Neural crest cell (in vitro differentiated cells): ENCODE data around the gene C2CD3. TPM values are rescaled to one million over a fixed set of nuclear protein-coding genes. Genes with fewer than 3 reads are reported as not detected.

Source experiments
- DNase-seq: peaks from one replicate; pipeline ENCODE4 v3.0.0; 2021; ENCODE audit warnings: low read depth, mixed read lengths, low spot score
- H3K27ac Mint-ChIP-seq: one replicate; pipeline ENCODE4 v1.8.0; 2021; ENCODE audit warnings: mild to moderate bottlenecking, mixed read lengths; ENCODE audit not compliant: unreplicated experiment
- H3K27me3 Mint-ChIP-seq: 2 replicates; pipeline ENCODE4 v1.8.0; 2021; ENCODE audit warnings: low read depth, mild to moderate bottlenecking, mixed read lengths
- H3K36me3 Mint-ChIP-seq: 2 replicates; pipeline ENCODE4 v1.8.0; 2021; ENCODE audit warnings: low read depth, mild to moderate bottlenecking, mixed read lengths
- H3K4me1 Mint-ChIP-seq: 2 replicates; pipeline ENCODE4 v1.8.0; 2021; ENCODE audit warnings: mixed read lengths
- H3K4me3 Mint-ChIP-seq: one replicate; pipeline ENCODE4 v1.8.0; 2021; ENCODE audit warnings: mild to moderate bottlenecking, mixed read lengths
- H3K9me3 Mint-ChIP-seq: 2 replicates; pipeline ENCODE4 v1.8.0; 2021; ENCODE audit warnings: mixed read lengths
- total RNA-seq: library from RNA; stranded (reverse); gene quantifications from 2 replicates; pipeline ENCODE4 v1.2.1, GENCODE V29; 2021
- TF ChIP-seq, protein P1 (sequence below): fragments of 200-600 bp; sonication (generic); conservative IDR thresholded peaks from 2 replicates; pipeline ENCODE4 v1.5.0; 2021; ENCODE audit warnings: antibody characterized with exemption, mild to moderate bottlenecking

C2CD3 gene
- total RNA-seq, 1 donor from 2014 or later = 41.9 TPM

DNA sequence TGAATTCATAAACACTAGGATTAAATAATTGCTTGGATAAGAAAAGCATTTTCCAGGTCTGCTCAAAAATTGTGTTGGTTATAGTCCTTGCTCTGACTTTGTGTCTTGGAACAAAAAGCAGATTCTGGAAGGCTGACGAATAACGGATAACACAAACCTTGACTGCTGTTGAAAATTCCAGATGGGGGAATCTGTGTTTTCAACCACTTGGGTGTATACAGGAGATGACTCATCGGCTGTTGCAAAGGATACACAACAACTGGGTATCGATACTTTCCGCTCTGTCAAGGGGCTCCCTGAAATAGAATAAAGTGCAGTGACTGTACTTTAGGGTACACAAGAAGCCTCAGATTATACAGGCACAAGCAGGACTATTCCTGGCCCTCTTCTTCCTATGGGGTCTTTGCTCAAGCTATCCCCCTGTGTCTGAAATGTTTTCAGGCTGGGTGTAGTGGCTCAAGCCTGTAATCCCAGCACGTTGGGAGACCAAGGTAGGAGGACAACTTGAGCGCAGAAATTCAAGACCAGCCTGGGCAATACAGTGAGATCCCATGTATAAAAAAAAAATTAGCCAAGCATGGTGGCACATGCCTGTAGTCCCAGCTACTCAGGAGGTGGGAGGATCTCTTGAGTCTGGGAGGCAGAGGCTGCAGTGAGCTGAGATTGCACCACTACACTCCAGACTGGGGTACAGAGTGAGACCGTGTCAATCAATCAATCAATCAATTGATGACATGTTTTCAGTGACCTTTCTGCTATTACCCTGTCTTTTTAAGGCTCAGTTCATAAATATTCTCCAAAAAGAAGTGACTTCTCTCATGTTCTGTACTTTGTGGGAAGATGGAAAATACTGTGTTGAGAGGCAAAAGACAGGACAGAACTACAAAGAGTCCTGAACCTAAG lies 113.3 kb downstream of the C2CD3 start:
- no peak for DNase-seq
- H3K27ac Mint-ChIP-seq = no peak overlapping the region
- H3K9me3 Mint-ChIP-seq = peaks cover 3% of the 10 kb centered on the region
- TF ChIP-seq, protein P1, sequence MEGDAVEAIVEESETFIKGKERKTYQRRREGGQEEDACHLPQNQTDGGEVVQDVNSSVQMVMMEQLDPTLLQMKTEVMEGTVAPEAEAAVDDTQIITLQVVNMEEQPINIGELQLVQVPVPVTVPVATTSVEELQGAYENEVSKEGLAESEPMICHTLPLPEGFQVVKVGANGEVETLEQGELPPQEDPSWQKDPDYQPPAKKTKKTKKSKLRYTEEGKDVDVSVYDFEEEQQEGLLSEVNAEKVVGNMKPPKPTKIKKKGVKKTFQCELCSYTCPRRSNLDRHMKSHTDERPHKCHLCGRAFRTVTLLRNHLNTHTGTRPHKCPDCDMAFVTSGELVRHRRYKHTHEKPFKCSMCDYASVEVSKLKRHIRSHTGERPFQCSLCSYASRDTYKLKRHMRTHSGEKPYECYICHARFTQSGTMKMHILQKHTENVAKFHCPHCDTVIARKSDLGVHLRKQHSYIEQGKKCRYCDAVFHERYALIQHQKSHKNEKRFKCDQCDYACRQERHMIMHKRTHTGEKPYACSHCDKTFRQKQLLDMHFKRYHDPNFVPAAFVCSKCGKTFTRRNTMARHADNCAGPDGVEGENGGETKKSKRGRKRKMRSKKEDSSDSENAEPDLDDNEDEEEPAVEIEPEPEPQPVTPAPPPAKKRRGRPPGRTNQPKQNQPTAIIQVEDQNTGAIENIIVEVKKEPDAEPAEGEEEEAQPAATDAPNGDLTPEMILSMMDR = no peak
- H3K36me3 Mint-ChIP-seq = peaks cover 18% of the 10 kb centered on the region
- H3K4me1 Mint-ChIP-seq = no peaks in the 10 kb centered on the region
- H3K4me3 Mint-ChIP-seq = no peak overlapping the region
- H3K27me3 Mint-ChIP-seq = no peaks in the 10 kb centered on the region

DNA sequence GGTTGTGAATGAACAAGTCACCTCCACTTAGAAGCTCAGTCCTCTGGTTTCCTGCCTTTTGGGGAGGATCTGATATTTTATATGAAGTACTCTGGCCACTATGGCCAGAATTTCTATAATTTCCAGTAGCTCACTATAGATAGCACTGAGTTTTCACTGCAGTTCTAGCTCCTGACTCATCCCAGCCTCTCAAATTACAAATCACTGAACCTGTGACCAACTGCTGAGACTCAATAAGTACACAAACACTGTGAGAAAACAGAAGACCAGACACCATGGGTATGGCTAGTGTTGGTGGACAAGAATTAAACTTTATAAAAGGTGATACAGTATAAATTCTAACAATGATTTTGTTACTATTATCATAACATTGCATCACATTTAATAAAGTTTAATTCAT lies 114.9 kb downstream of the C2CD3 start:
- H3K27ac Mint-ChIP-seq = no peak overlapping the region
- no peak overlapping the region for H3K4me3 Mint-ChIP-seq
- DNase-seq = no peak

DNA sequence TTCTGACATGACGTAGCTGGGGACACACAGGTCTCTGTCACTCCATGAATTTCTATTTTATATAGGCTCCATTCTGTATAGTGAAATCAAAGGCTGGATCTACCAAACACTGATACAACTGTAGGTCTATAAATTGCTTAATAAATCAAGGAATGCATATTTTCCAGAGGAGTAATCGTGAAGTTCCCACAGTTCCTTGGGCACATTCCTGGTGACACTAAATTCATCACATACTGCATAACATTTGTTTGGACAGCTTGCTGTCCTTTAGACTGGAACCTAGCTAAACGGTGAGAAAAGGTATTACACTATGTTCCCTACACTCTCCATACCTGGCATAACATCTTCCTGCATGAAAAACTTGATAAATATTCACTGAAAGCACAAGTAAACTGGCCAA lies 120.3 kb downstream of the C2CD3 start:
- DNase-seq = no peak
- Mint-ChIP-seq H3K27ac (no peak overlapping the region), H3K9me3 (no peaks in the 10 kb centered on the region), H3K4me1 (no peaks in the 10 kb centered on the region), H3K36me3 (peaks cover 9% of the 10 kb centered on the region), H3K27me3 (no peaks in the 10 kb centered on the region), H3K4me3 (no peak overlapping the region)
- TF ChIP-seq, protein P1 = no peak

More for the DNA sequence above, 114.9 kb downstream of the C2CD3 start:
- TF ChIP-seq, protein P1 = no peak
- no peaks in the 10 kb centered on the region for H3K9me3 Mint-ChIP-seq
- H3K4me1 Mint-ChIP-seq = no peaks in the 10 kb centered on the region
- no peaks in the 10 kb centered on the region for H3K27me3 Mint-ChIP-seq
- H3K36me3 Mint-ChIP-seq = peaks cover 17% of the 10 kb centered on the region

DNA sequence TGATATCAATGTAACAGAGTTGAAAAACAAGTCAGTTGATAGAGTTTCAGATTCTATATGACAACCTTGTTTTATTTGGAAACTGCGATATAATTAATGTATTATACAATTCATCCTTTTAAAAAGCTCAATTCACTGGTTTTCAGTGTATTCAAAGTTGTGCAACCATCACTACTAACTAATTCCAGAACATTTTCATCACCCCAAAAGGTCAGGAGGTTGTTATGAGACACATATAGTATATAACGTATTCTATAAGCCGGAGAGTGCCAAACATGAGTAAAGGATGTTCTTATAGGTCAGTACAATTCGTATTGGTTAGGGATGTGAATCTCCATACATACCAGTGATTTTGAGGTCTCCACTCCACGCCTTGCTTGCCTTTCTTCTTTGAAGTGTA lies 121.8 kb downstream of the C2CD3 start:
- TF ChIP-seq, protein P1 = no peak
- no peaks in the 10 kb centered on the region for H3K27me3 Mint-ChIP-seq
- H3K27ac Mint-ChIP-seq = peak overlapping the region; percentile 15
- DNase-seq = no peak
- H3K9me3 Mint-ChIP-seq = no peaks in the 10 kb centered on the region
- no peaks in the 10 kb centered on the region for H3K4me1 Mint-ChIP-seq
- H3K4me3 Mint-ChIP-seq = no peak overlapping the region
- peaks cover 13% of the 10 kb centered on the region for H3K36me3 Mint-ChIP-seq

DNA sequence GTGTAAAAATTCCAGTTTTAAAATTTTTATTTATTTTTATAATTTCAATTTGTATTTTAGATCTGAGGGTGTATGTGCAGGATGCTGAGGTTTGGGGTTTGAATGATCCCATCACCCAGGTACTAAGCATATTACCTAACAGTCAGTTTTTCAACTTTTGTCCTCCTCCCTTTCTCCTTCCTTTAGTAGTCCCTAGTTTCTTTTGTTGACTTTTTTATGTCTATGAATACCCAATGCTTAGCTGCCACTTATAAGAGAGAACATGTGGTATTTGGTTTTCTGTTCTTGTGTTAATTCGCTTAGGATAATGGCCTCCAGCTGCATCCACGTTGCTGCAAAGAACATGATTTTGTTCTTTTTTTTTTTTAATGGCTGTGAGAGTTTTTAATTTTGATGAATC lies 126.3 kb downstream of the C2CD3 start:
- Mint-ChIP-seq H3K4me1 (no peaks in the 10 kb centered on the region), H3K4me3 (no peak overlapping the region), H3K27ac (no peak overlapping the region), H3K9me3 (no peaks in the 10 kb centered on the region), H3K27me3 (no peaks in the 10 kb centered on the region), H3K36me3 (peaks cover 22% of the 10 kb centered on the region)
- DNase-seq = no peak
- TF ChIP-seq, protein P1 = no peak
